ENCODE measurements around the gene KIAA0319L. TPM values are rescaled to one million over a fixed set of nuclear protein-coding genes. Genes with fewer than 3 reads are reported as not detected.
A peak's percentile ranks its signal among the peaks of the same experiment; 100 is the strongest.

The KIAA0319L gene
- total RNA-seq, 2 donors from 2014 or later = 68.4 to 77.6 TPM

DNA sequence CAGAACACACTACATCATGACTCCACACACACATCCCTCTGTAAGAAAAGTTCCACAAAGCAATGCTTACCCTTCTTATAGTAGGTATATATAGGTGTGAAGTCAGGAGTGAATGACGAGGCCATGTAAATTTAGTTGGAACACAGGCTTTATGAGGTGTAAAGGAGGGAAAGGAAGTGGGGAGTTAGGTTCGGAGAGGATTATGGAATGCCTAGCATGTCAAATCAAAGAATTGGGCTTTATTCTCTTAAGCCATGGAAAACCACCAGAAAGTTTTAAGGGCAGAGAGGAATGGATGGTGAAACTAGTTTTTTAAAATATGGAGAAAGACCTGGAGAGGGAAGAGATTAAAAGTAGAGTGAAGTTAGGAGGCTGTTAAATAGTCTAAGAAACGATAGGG lies 42.2 kb upstream of the KIAA0319L start:
- no peak overlapping the region for H3K4me3 ChIP-seq (ENCODE audit: low read length)
- DNase-seq = no peak
- H3K9ac ChIP-seq (ENCODE audit: extremely low read depth, low read length, poor library complexity, severe bottlenecking) = no peak overlapping the region
- no peaks in the 10 kb centered on the region for H3K9me3 Mint-ChIP-seq
- TF ChIP-seq, protein P1, sequence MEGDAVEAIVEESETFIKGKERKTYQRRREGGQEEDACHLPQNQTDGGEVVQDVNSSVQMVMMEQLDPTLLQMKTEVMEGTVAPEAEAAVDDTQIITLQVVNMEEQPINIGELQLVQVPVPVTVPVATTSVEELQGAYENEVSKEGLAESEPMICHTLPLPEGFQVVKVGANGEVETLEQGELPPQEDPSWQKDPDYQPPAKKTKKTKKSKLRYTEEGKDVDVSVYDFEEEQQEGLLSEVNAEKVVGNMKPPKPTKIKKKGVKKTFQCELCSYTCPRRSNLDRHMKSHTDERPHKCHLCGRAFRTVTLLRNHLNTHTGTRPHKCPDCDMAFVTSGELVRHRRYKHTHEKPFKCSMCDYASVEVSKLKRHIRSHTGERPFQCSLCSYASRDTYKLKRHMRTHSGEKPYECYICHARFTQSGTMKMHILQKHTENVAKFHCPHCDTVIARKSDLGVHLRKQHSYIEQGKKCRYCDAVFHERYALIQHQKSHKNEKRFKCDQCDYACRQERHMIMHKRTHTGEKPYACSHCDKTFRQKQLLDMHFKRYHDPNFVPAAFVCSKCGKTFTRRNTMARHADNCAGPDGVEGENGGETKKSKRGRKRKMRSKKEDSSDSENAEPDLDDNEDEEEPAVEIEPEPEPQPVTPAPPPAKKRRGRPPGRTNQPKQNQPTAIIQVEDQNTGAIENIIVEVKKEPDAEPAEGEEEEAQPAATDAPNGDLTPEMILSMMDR (conservative IDR thresholded peaks at IDR 0.05) = no peak
- H3K27me3 ChIP-seq (ENCODE audit: control insufficient read depth, insufficient read depth, low read length, poor library complexity, severe bottlenecking) = no peaks in the 10 kb centered on the region
- H3K27me3 Mint-ChIP-seq (ENCODE audit: insufficient read depth) = no peaks in the 10 kb centered on the region
- H3K4me1 Mint-ChIP-seq = peaks cover 28% of the 10 kb centered on the region
- no peak overlapping the region for H3K27ac Mint-ChIP-seq
- peak overlapping the region; percentile 12 for H3K27ac ChIP-seq (ENCODE audit: low read depth, low read length)
- H3K36me3 Mint-ChIP-seq (ENCODE audit: low read depth) = peaks cover 32% of the 10 kb centered on the region
- no peaks in the 10 kb centered on the region for H3K9me3 ChIP-seq (ENCODE audit: control insufficient read depth, low read length)
- H3K4me3 Mint-ChIP-seq = no peak overlapping the region
- WGBS, 2 experiments (ENCODE audit: insufficient coverage in 1 of 2, insufficient read length in 1 of 2) = 89 to 98% methylated on average over 3 of the region's 3 CpGs
- peaks cover 35% of the 10 kb centered on the region for H3K36me3 ChIP-seq (ENCODE audit: control insufficient read depth, insufficient read depth, low read length)
- H3K4me1 ChIP-seq (ENCODE audit: control insufficient read depth, insufficient read depth, low read length) = peaks cover 11% of the 10 kb centered on the region

DNA sequence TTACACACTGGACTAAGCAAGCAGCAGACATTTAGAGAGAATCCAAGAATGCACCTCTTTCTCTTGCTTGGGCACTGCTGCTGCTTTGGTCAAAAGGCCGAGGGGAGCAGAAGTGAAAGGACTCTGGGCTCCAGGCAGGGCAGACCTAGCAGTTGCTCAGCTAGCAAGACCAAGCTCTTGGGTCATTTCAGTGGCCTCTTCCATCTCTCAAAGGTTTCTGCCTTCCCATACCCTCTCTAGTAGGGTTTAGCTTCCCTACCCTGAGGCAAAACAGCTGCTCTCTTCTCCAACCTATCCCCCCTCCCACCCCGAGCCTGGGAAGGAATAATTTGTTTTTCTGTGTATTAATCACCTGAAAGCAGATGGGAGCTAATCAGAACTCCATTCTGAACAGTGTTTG lies 41.7 kb upstream of the KIAA0319L start:
- Histone ChIP-seq H3K36me3 (ENCODE audit: control insufficient read depth, insufficient read depth, low read length) (peaks cover 31% of the 10 kb centered on the region), H3K4me1 (ENCODE audit: control insufficient read depth, insufficient read depth, low read length) (peaks cover 11% of the 10 kb centered on the region), H3K4me3 (ENCODE audit: low read length) (no peak overlapping the region), H3K9ac (ENCODE audit: extremely low read depth, low read length, poor library complexity, severe bottlenecking) (no peak overlapping the region), H3K9me3 (ENCODE audit: control insufficient read depth, low read length) (no peaks in the 10 kb centered on the region), H3K27ac (ENCODE audit: low read depth, low read length) (peak overlapping the region; percentile 46), H3K27me3 (ENCODE audit: control insufficient read depth, insufficient read depth, low read length, poor library complexity, severe bottlenecking) (no peaks in the 10 kb centered on the region)
- no peak for DNase-seq
- peaks cover 28% of the 10 kb centered on the region for H3K36me3 Mint-ChIP-seq (ENCODE audit: low read depth)
- H3K27ac Mint-ChIP-seq = no peak overlapping the region
- peaks cover 25% of the 10 kb centered on the region for H3K4me1 Mint-ChIP-seq
- no peak overlapping the region for H3K4me3 Mint-ChIP-seq
- no peaks in the 10 kb centered on the region for H3K9me3 Mint-ChIP-seq
- TF ChIP-seq, protein P1 (conservative IDR thresholded peaks at IDR 0.05) = no peak
- 80% methylated on average over 2 of the region's 2 CpGs; no CpG with 5 or more reads in 1 of the 2 experiments for WGBS, 2 experiments (ENCODE audit: insufficient coverage in 1 of 2, insufficient read length in 1 of 2)
- H3K27me3 Mint-ChIP-seq (ENCODE audit: insufficient read depth) = no peaks in the 10 kb centered on the region

DNA sequence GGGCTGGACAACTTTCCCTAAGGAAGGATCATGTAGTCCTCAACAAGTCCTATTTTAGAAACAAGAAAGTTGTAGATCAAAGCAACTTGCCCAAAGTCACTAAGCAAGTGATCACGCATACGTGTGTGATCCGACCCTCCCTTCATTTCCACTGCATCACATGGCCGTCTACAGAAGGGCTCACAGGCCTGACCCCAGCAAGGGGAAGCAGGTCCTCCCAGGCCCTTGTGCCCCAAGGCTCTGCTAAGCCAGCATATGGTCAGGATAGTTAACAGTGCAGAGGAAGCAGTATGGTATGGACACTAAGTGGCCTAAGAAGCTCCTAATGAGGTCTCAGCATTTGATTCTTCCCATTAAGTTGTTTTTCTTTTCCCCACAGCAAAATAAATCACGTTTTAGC lies 40.7 kb upstream of the KIAA0319L start:
- WGBS, 2 experiments (ENCODE audit: insufficient coverage in 1 of 2, insufficient read length in 1 of 2) = 95 to 100% methylated on average over 3 to 5 of the region's 5 CpGs
- no peak overlapping the region for H3K4me3 Mint-ChIP-seq
- H3K27me3 ChIP-seq (ENCODE audit: control insufficient read depth, insufficient read depth, low read length, poor library complexity, severe bottlenecking) = no peaks in the 10 kb centered on the region

More for the DNA sequence above, 40.7 kb upstream of the KIAA0319L start:
- Mint-ChIP-seq H3K36me3 (ENCODE audit: low read depth) (peaks cover 19% of the 10 kb centered on the region), H3K4me1 (peaks cover 25% of the 10 kb centered on the region), H3K27me3 (ENCODE audit: insufficient read depth) (no peaks in the 10 kb centered on the region), H3K9me3 (no peaks in the 10 kb centered on the region), H3K27ac (peak overlapping the region; percentile 16)
- no peak overlapping the region for H3K27ac ChIP-seq (ENCODE audit: low read depth, low read length)
- no peak overlapping the region for H3K9ac ChIP-seq (ENCODE audit: extremely low read depth, low read length, poor library complexity, severe bottlenecking)
- no peak overlapping the region for H3K4me3 ChIP-seq (ENCODE audit: low read length)
- TF ChIP-seq, protein P1 (conservative IDR thresholded peaks at IDR 0.05) = no peak
- no peaks in the 10 kb centered on the region for H3K9me3 ChIP-seq (ENCODE audit: control insufficient read depth, low read length)
- peaks cover 22% of the 10 kb centered on the region for H3K36me3 ChIP-seq (ENCODE audit: control insufficient read depth, insufficient read depth, low read length)
- no peak for DNase-seq
- H3K4me1 ChIP-seq (ENCODE audit: control insufficient read depth, insufficient read depth, low read length) = peaks cover 11% of the 10 kb centered on the region
